Smooth muscle cell (in vitro differentiated cells): Measurements from ENCODE around the gene REPS1. TPM values are rescaled to one million over a fixed set of nuclear protein-coding genes. Genes with fewer than 3 reads are reported as not detected.

Experiments
- DNase-seq: peaks from one replicate; lab custom pipeline; 2025; ENCODE audit not compliant: unreplicated experiment; lab: John Stamatoyannopoulos, UW
- H2AFZ ChIP-seq: fragments of 200-600 bp; sonication (generic); 2 replicates; pipeline ENCODE4 v1.6.0; 2016; ENCODE audit warnings: antibody characterized with exemption, low read depth, mild to moderate bottlenecking
- H3F3A ChIP-seq: fragments of 200-600 bp; sonication (generic); 2 replicates; pipeline ENCODE4 v1.6.0; 2017; ENCODE audit warnings: antibody characterized with exemption, low read depth
- H3K27ac ChIP-seq: fragments of 200-600 bp; sonication (generic); 2 replicates; pipeline ENCODE4 v1.5.1; 2016; ENCODE audit warnings: low read depth, mild to moderate bottlenecking
- H3K27me3 ChIP-seq: fragments of 200-600 bp; sonication (generic); 2 replicates; pipeline ENCODE4 v1.6.1; 2016; ENCODE audit warnings: low read depth, mild to moderate bottlenecking
- H3K36me3 ChIP-seq: fragments of 200-600 bp; sonication (generic); 2 replicates; pipeline ENCODE4 v1.5.1; 2016; ENCODE audit warnings: low read depth
- H3K4me1 ChIP-seq: fragments of 200-600 bp; sonication (generic); 2 replicates; pipeline ENCODE4 v1.5.1; 2016; ENCODE audit warnings: low read depth
- H3K4me2 ChIP-seq: fragments of 200-600 bp; sonication (generic); 2 replicates; pipeline ENCODE4 v1.6.0; 2016; ENCODE audit warnings: mild to moderate bottlenecking
- H3K4me3 ChIP-seq: fragments of 200-600 bp; sonication (generic); 2 replicates; pipeline ENCODE4 v1.5.1; 2016; ENCODE audit warnings: mild to moderate bottlenecking
- H3K79me2 ChIP-seq: fragments of 200-600 bp; sonication (generic); 2 replicates; pipeline ENCODE4 v1.6.0; 2016; ENCODE audit warnings: low read depth, mild to moderate bottlenecking
- H3K9ac ChIP-seq: fragments of 200-600 bp; sonication (generic); 2 replicates; pipeline ENCODE4 v1.6.0; 2016; ENCODE audit warnings: low read depth
- H3K9me3 ChIP-seq: fragments of 200-600 bp; sonication (generic); replicated peaks from 2 replicates; pipeline ENCODE4 v1.5.1; 2016; ENCODE audit warnings: low read depth
- H4K20me1 ChIP-seq: fragments of 200-600 bp; sonication (generic); 2 replicates; pipeline ENCODE4 v1.6.0; 2016; ENCODE audit warnings: low read depth
- CTCF ChIP-seq: fragments of 200-600 bp; sonication (generic); IDR thresholded peaks from 2 replicates; pipeline ENCODE4 v1.5.1; 2017; ENCODE audit warnings: borderline replicate concordance, mild to moderate bottlenecking, antibody characterized with exemption; ENCODE audit not compliant: insufficient read depth, poor library complexity, severe bottlenecking
- WGBS: methylation state at CpG from one replicate; pipeline ENCODE4 v1.1.7; 2016; ENCODE audit warnings: low lambda C conversion rate; 5-methylcytosine and 5-hydroxymethylcytosine counted together
- polyA plus RNA-seq: library from polyadenylated mRNA; unstranded; fragments of >200 nt; fragmentation: Nextera tagmentation; extraction: Ambion mirVana; gene quantifications from 2 replicates; pipeline ENCODE4 v1.2.1, GENCODE V29; 2016
- total RNA-seq: library from RNA; depleted of rRNA; stranded (reverse); fragments of >200 nt; gene quantifications from 2 replicates; pipeline ENCODE4 v1.2.3, GENCODE V29; 2014

The REPS1 gene
- total and polyA plus RNA-seq, 2 experiments from 2014 or later = 29.0 to 58.2 TPM

- Histone ChIP-seq H3K9me3 (no peaks in the 10 kb centered on the region), H3F3A (peaks cover 19% of the 10 kb centered on the region), H3K27me3 (no peaks in the 10 kb centered on the region), H3K36me3 (no peaks in the 10 kb centered on the region), H3K9ac (peak overlapping the region; percentile 65), H3K4me2 (peak overlapping the region; percentile 72), H3K79me2 (peaks cover 76% of the 10 kb centered on the region), H2AFZ (no peak overlapping the region), H3K4me1 (peaks cover 57% of the 10 kb centered on the region), H3K27ac (peak overlapping the region; percentile 94), H3K4me3 (no peak overlapping the region), H4K20me1 (peaks cover 81% of the 10 kb centered on the region)
- no peak for TF ChIP-seq CTCF
- 0% methylated on average over 1 of the region's 1 CpG for WGBS
- no peak for DNase-seq
Measured at GRCh38 chr6:138970856-138971425, 17.1 kb downstream of the REPS1 start.

- 57% methylated on average over 3 of the region's 3 CpGs for WGBS
- H3K4me1 ChIP-seq = peaks cover 55% of the 10 kb centered on the region
- H3K27me3 ChIP-seq = no peaks in the 10 kb centered on the region
- H2AFZ ChIP-seq = no peak overlapping the region
- DNase-seq = no peak
- H3K4me3 ChIP-seq = no peak overlapping the region
- H3F3A ChIP-seq = peaks cover 19% of the 10 kb centered on the region
- H3K79me2 ChIP-seq = peaks cover 76% of the 10 kb centered on the region
- H3K36me3 ChIP-seq = no peaks in the 10 kb centered on the region
- no peaks in the 10 kb centered on the region for H3K9me3 ChIP-seq
- peak overlapping the region; percentile 65 for H3K9ac ChIP-seq
- peak overlapping the region; percentile 72 for H3K4me2 ChIP-seq
- peak overlapping the region; percentile 94 for H3K27ac ChIP-seq
- TF ChIP-seq CTCF = no peak
- H4K20me1 ChIP-seq = peaks cover 81% of the 10 kb centered on the region
Measured at GRCh38 chr6:138970159-138970558, 17.9 kb downstream of the REPS1 start.

GRCh38 chr6:138966870-138967269 lies 21.2 kb downstream of the REPS1 start:
- DNase-seq = no peak
- Histone ChIP-seq H3F3A (peaks cover 13% of the 10 kb centered on the region), H3K79me2 (peaks cover 87% of the 10 kb centered on the region)

More at GRCh38 chr6:138966870-138967269, 21.2 kb downstream of the REPS1 start:
- 88% methylated on average over 5 of the region's 5 CpGs for WGBS
- Histone ChIP-seq H3K27me3 (no peaks in the 10 kb centered on the region), H3K9me3 (no peaks in the 10 kb centered on the region), H3K4me1 (peaks cover 27% of the 10 kb centered on the region), H4K20me1 (peaks cover 77% of the 10 kb centered on the region), H3K36me3 (no peaks in the 10 kb centered on the region), H3K27ac (no peak overlapping the region), H3K4me2 (no peak overlapping the region), H3K4me3 (no peak overlapping the region), H3K9ac (no peak overlapping the region), H2AFZ (no peak overlapping the region)
- no peak for TF ChIP-seq CTCF
